ENCODE data around the gene PRKG1. TPM values are rescaled to one million over a fixed set of nuclear protein-coding genes. Genes with fewer than 3 reads are reported as not detected.

The PRKG1 gene
- polyA plus RNA-seq, 1 donor (not counting 4 experiments of a cell fraction or from before 2014, with no cell fraction given), result 0.24 TPM

GRCh38 chr10:51698473-51699063 lies 624.3 kb downstream of the PRKG1 start:
- Histone ChIP-seq H3K27me3 (ENCODE audit: control insufficient read depth, extremely low read depth, insufficient read depth, low read length) (no peaks in the 10 kb centered on the region), H3K4me2 (ENCODE audit: control insufficient read depth, extremely low read depth, insufficient read depth, low read depth, low read length) (peak overlapping the region; percentile 88), H4K20me1 (ENCODE audit: control insufficient read depth, extremely low read depth, insufficient read depth, low read length) (no peaks in the 10 kb centered on the region), H3K4me3 (ENCODE audit: control insufficient read depth in 2 of 3, extremely low read depth in 1 of 3, insufficient read depth in 2 of 3, low read depth in 1 of 3, low read length in 3 of 3) (peak overlapping the region; percentile 66 to 86 (median 80)), H3K9ac (ENCODE audit: control insufficient read depth, extremely low read depth, insufficient read depth, low read length) (peak overlapping the region; percentile 89), H3K27ac (ENCODE audit: control insufficient read depth, insufficient read depth, low read length) (peak overlapping the region; percentile 97), H3K36me3 (ENCODE audit: control insufficient read depth in 2 of 2, extremely low read depth in 1 of 2, insufficient read depth in 2 of 2, low read length in 2 of 2) (peaks cover 2 to 6% of the 10 kb centered on the region in 2 experiments), H2AFZ (ENCODE audit: control insufficient read depth, low read length) (peak overlapping the region; percentile 99), H3K4me1 (ENCODE audit: control insufficient read depth, extremely low read depth, insufficient read depth, low read length) (peaks cover 18% of the 10 kb centered on the region), H3K79me2 (ENCODE audit: control insufficient read depth, insufficient read depth, low read length) (peaks cover 29% of the 10 kb centered on the region), H3K9me1 (ENCODE audit: control insufficient read depth, extremely low read depth, insufficient read depth, low read length) (no peaks in the 10 kb centered on the region), H3K9me3 (ENCODE audit: control insufficient read depth, low read depth, low read length) (no peaks in the 10 kb centered on the region)
- no peak for DNase-seq (ENCODE audit: low read depth, low spot score)
- no peak for FAIRE-seq
- TF ChIP-seq EZH2 (IDR thresholded peaks at IDR 0.05; ENCODE audit: low read length), result no peak
- TF ChIP-seq CTCF (optimal IDR thresholded peaks at IDR 0.05 in 1 of 3, IDR thresholded peaks at IDR 0.05 in 1 of 3, conservative IDR thresholded peaks at IDR 0.05 in 1 of 3; ENCODE audit: extremely low read depth in 1 of 3, insufficient read depth in 2 of 3, low read length in 3 of 3), result no peak
- dilution Hi-C loops (cut with MboI; ENCODE audit: extremely low pct_ligation_motif_present, low sequenced_read_pairs), result no loop called here

- Histone ChIP-seq H3K9me1 (ENCODE audit: control insufficient read depth, extremely low read depth, insufficient read depth, low read length) (no peaks in the 10 kb centered on the region), H3K36me3 (ENCODE audit: control insufficient read depth in 2 of 2, extremely low read depth in 1 of 2, insufficient read depth in 2 of 2, low read length in 2 of 2) (peaks cover 2 to 6% of the 10 kb centered on the region in 2 experiments), H3K9ac (ENCODE audit: control insufficient read depth, extremely low read depth, insufficient read depth, low read length) (peak overlapping the region; percentile 89), H2AFZ (ENCODE audit: control insufficient read depth, low read length) (peak overlapping the region; percentile 99), H3K9me3 (ENCODE audit: control insufficient read depth, low read depth, low read length) (no peaks in the 10 kb centered on the region), H3K4me3 (ENCODE audit: control insufficient read depth in 2 of 3, extremely low read depth in 1 of 3, insufficient read depth in 2 of 3, low read depth in 1 of 3, low read length in 3 of 3) (peak overlapping the region; percentile 66 to 86 (median 80)), H4K20me1 (ENCODE audit: control insufficient read depth, extremely low read depth, insufficient read depth, low read length) (no peaks in the 10 kb centered on the region), H3K4me2 (ENCODE audit: control insufficient read depth, extremely low read depth, insufficient read depth, low read depth, low read length) (peak overlapping the region; percentile 88), H3K4me1 (ENCODE audit: control insufficient read depth, extremely low read depth, insufficient read depth, low read length) (peaks cover 18% of the 10 kb centered on the region), H3K27ac (ENCODE audit: control insufficient read depth, insufficient read depth, low read length) (peak overlapping the region; percentile 97), H3K27me3 (ENCODE audit: control insufficient read depth, extremely low read depth, insufficient read depth, low read length) (no peaks in the 10 kb centered on the region), H3K79me2 (ENCODE audit: control insufficient read depth, insufficient read depth, low read length) (peaks cover 29% of the 10 kb centered on the region)
- DNase-seq (ENCODE audit: low read depth, low spot score) (no peak), FAIRE-seq (no peak)
- no peak for TF ChIP-seq CTCF (optimal IDR thresholded peaks at IDR 0.05 in 1 of 3, IDR thresholded peaks at IDR 0.05 in 1 of 3, conservative IDR thresholded peaks at IDR 0.05 in 1 of 3; ENCODE audit: extremely low read depth in 1 of 3, insufficient read depth in 2 of 3, low read length in 3 of 3)
- no peak for TF ChIP-seq EZH2 (IDR thresholded peaks at IDR 0.05; ENCODE audit: low read length)
- dilution Hi-C loops (cut with MboI; ENCODE audit: extremely low pct_ligation_motif_present, low sequenced_read_pairs), result no loop called here
These were observed 624.8 kb downstream of the PRKG1 start for GRCh38 chr10:51699145-51699474.

Data from keratinocyte (primary cell).